ENCODE data around the gene ULK1.
"Not testable (repeated sequence)": the region's sequence is repeated elsewhere in the genome, so short reads cannot be mapped to it uniquely, and the experiment has no call there.

ULK1 gene

DNA sequence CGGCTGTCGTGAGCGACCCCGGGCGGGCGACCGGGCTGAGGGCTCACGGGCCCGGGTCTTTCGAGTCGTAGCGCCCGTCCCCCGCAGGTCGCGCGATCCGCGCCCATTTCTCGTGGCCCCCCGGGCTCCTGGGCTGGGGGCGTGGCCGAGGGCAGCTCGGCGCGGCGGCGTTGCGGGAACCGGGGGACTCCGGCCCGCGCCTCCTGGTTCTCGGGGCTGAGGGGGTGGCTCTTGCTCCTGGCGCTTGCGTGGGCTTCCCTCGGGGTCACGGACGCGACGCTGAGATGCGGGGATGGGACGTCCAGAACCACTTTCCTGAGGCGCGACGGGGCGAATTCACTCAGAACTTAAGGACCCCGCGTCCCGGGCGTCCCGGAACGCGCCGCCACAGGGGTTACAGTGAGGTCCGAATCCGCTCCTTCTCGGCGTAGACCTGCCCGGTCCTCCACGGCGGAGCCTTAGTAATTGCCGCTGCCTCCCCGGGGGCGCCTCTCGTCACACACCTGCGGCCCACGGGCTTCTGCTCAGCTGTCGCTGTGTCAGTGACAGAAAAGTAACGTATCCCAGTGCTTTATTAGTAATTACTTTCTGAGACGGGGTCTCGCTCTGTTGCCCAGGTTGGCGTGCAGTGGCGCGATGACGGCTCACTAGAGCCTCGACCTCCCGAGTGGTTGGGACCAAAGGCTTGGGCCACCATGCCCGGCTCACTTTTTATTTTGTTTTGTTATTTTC is 55.9 kb downstream of the ULK1 start:
- TF ChIP-seq, protein P1, sequence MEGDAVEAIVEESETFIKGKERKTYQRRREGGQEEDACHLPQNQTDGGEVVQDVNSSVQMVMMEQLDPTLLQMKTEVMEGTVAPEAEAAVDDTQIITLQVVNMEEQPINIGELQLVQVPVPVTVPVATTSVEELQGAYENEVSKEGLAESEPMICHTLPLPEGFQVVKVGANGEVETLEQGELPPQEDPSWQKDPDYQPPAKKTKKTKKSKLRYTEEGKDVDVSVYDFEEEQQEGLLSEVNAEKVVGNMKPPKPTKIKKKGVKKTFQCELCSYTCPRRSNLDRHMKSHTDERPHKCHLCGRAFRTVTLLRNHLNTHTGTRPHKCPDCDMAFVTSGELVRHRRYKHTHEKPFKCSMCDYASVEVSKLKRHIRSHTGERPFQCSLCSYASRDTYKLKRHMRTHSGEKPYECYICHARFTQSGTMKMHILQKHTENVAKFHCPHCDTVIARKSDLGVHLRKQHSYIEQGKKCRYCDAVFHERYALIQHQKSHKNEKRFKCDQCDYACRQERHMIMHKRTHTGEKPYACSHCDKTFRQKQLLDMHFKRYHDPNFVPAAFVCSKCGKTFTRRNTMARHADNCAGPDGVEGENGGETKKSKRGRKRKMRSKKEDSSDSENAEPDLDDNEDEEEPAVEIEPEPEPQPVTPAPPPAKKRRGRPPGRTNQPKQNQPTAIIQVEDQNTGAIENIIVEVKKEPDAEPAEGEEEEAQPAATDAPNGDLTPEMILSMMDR (IDR thresholded peaks at IDR 0.05; ENCODE audit: insufficient read depth, missing control alignments), result no peak
- FAIRE-seq (no peak), DNase-seq (ENCODE audit: insufficient read length, low spot score) (no peak)

DNA sequence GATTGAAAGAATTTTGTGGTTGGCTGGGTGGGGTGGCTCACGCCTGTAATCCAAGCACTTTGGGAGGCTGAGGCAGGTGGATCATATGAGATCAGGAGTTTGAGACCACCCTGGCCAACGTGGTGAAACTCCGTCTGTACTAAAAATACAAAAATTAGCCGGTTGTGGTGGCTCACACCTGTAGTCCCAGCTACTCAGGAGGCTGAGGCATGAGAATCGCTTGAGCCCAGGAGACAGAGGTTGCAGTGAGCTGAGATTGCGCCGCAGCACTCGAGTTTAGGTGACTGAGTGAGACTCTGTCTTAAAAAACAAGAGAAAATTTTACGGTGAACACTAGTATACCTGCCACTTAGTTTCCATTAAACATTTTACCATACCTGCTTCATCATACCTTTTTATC is 59.4 kb downstream of the ULK1 start:
- DNase-seq (ENCODE audit: insufficient read length, low spot score); FAIRE-seq: not testable (repeated sequence)

DNA sequence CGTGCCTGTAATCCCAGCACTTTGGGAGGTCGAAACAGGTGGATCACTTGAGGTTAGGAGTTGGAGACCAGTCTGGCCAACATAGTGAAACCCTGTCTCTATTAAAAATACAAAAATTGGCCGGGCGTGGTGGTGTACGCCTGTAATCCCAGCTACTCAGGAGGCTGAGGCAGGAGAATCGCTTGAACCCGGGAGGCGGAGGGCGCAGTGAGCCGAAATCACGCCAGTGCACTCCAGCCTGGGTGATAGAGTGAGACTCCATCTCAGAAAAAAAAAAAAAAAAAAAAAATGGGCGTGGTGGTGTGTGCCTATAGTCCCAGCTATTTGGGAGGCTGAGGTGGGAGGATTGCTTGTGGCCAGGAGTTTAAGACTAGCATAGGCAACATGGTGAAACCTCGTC is 60.0 kb downstream of the ULK1 start:
- not testable (repeated sequence) for DNase-seq (ENCODE audit: insufficient read length, low spot score); FAIRE-seq

DNA sequence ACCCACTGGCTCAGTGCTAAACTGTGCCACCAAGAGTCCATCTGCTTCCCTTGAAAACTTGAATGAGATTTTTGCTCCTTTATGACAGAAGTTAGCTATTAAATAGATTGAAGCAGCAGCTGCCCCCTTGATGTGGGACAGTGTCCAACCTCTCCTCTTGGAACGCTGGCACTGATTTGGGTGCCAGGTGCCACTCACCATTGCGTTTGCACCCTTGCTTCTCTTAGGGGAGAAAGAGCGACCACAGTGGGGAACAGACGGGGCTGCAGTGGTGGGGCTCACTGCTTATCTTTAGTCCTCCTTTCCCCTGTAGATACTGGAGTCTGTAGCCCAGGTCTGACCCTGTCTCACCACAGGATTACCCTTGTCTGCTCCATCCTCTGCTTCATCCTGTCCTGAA is 64.7 kb downstream of the ULK1 start:
- no peak for DNase-seq (ENCODE audit: insufficient read length, low spot score)
- TF ChIP-seq, protein P1 (IDR thresholded peaks at IDR 0.05; ENCODE audit: insufficient read depth, missing control alignments), result no peak
- FAIRE-seq, result no peak

DNA sequence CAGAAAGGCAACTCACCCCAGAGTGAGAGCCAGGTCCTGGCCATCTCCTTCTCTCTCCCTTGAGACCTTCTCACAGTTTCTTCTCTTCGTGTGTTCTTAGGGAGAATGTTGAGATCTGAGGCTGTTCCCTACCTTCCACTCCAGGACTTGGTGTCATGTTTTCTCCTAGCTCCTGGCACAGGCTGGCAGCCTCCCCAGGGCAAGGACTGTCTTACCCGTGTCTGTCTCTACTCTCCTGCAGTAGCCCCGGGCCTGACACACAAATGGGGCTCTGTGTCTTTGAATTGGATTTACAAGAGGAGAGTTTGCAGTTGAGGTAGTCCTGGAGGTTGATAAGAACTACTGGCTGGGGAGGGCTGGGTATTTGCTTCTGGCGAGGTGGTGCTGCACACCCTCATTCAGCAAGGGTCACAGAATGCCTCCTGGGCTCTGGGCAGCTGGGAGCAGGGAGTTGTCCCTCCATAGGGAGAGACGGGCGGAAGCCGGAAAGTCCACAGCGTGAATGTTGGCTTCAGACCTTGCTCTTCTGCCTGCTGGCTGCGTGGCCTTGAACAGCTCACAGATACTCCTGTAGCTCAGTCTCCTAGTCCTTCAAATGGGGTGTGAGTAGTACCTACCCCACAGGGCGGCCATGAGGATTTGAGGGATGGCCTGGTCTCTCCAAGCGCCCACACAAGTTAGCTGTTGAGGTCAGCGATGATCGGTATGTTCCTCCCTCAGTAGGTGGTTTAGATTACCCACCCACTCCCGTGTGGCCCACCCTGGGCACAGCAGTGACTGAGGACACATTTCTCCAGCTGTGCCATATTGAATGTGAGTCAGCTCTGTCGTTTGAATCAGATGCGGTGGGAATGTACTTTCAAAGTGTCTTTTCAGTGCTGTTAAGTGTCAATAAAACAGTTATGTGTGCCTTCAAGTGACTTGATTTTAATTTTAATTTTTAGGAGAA is 65.5 kb downstream of the ULK1 start:
- TF ChIP-seq, protein P1 (IDR thresholded peaks at IDR 0.05; ENCODE audit: insufficient read depth, missing control alignments), result no peak
- DNase-seq (ENCODE audit: insufficient read length, low spot score) (no peak), FAIRE-seq (no peak)

DNA sequence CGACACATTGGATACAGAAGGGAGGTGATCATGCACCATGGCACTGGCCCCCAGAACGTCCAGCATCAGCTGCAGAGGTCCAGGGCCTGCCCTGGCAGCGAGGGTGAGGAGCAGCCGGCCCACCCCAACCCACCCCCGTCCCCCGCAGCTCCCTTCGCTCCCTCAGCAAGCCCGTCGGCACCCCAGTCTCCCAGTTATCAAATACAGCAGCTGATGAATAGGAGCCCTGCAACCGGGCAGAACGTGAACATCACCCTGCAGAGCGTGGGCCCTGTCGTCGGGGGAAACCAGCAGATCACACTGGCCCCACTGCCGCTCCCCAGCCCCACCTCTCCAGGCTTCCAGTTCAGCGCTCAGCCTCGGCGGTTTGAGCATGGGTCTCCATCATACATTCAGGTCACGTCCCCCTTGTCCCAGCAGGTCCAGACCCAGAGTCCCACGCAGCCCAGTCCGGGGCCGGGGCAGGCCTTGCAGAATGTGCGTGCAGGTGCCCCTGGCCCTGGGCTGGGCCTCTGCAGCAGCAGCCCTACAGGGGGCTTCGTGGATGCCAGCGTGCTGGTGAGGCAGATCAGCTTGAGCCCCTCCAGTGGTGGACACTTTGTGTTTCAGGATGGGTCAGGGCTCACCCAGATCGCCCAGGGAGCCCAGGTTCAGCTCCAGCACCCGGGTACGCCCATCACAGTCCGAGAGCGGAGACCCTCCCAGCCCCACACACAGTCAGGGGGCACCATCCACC is 66.3 kb downstream of the ULK1 start:
- not testable (repeated sequence) for FAIRE-seq; DNase-seq (ENCODE audit: insufficient read length, low spot score)

DNA sequence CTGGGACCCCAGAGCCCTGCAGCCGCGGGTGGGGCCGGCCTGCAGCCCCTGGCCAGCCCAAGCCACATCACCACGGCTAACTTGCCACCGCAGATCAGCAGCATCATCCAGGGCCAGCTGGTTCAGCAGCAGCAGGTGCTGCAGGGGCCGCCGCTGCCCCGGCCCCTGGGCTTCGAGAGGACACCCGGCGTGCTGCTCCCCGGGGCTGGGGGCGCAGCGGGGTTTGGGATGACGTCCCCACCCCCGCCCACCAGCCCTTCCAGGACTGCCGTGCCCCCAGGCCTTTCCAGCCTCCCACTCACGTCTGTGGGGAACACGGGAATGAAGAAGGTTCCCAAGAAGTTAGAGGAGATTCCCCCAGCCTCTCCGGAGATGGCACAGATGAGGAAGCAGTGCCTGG is 66.9 kb downstream of the ULK1 start:
- not testable (repeated sequence) for FAIRE-seq; DNase-seq (ENCODE audit: insufficient read length, low spot score)

DNA sequence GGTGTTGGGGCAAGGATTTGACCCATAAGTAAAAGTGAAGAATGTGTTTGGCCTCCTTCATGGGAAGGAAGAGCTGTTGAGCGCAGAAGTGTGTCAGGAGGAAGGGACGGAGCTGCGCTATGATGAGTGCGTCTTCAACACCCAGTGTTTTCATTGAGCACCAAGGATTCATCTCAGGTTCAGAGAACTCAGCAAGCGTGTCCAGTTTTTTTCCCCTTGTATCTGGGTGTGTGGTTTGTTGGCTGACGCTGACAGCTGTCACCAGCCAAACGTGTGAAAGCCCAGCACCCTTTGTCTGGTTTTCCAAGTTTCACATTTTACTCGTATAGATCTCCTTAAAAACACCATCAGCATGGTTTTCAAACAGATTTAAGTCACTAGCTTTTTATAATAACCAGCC is 67.6 kb downstream of the ULK1 start:
- FAIRE-seq (no peak), DNase-seq (ENCODE audit: insufficient read length, low spot score) (no peak)
- TF ChIP-seq, protein P1 (IDR thresholded peaks at IDR 0.05; ENCODE audit: insufficient read depth, missing control alignments), result no peak

DNA sequence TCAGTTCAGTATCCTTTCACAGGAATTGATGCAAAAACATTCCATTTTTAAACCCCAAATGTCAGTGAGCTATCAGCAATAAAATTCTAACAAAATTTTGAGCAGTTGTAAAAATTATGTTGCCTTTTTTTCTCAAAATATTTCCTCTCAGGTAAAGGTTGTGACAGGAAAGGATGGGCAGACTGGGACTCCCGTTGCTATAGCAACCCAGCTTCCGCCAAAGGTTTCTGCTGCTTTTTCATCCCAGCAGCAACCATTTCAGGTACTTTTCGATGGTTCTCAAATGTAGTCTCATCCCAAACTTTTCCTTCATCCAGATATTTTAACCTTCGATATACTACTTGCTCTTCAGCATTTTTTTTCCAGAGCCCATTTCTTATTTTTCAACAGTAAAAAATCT is 69.0 kb downstream of the ULK1 start:
- TF ChIP-seq, protein P1 (IDR thresholded peaks at IDR 0.05; ENCODE audit: insufficient read depth, missing control alignments), result no peak
- DNase-seq (ENCODE audit: insufficient read length, low spot score) (no peak), FAIRE-seq (no peak)

Data from D721Med (cell line).